Loucy (cell line): ENCODE results near the gene EIF2A.

Experiments
- H2AFZ ChIP-seq: fragments of 200-600 bp; sonication (generic); 2 replicates; pipeline ENCODE4 v1.6.0; 2016; ENCODE audit warnings: antibody characterized with exemption, mild to moderate bottlenecking, low read length, moderate library complexity
- H3F3A ChIP-seq: fragments of 200-600 bp; 2 replicates; pipeline ENCODE4 v1.6.0; 2016; ENCODE audit warnings: antibody characterized with exemption, low read depth, mild to moderate bottlenecking
- H3K27me3 ChIP-seq: fragments of 200-600 bp; sonication (generic); 2 replicates; pipeline ENCODE4 v1.6.1; 2014; ENCODE audit warnings: low read length, mild to moderate bottlenecking; ENCODE audit not compliant: insufficient read depth, poor library complexity, severe bottlenecking
- H3K36me3 ChIP-seq: fragments of 200-600 bp; sonication (generic); 2 replicates; pipeline ENCODE4 v1.6.1; 2016; ENCODE audit warnings: low read length; ENCODE audit not compliant: insufficient read depth
- H3K4me1 ChIP-seq: fragments of 200-600 bp; sonication (generic); 2 replicates; pipeline ENCODE4 v1.5.1; 2014; ENCODE audit warnings: low read length, mild to moderate bottlenecking; ENCODE audit not compliant: insufficient read depth, poor library complexity, severe bottlenecking
- H3K4me2 ChIP-seq: fragments of 200-600 bp; sonication (generic); 2 replicates; pipeline ENCODE4 v1.6.0; 2014; ENCODE audit warnings: antibody characterized with exemption, low read length, low read depth, mild to moderate bottlenecking; ENCODE audit not compliant: poor library complexity, severe bottlenecking
- H3K4me3 ChIP-seq: fragments of 200-600 bp; sonication (generic); 2 replicates; pipeline ENCODE4 v1.5.1; 2014; ENCODE audit warnings: low read length, mild to moderate bottlenecking, mixed read lengths; ENCODE audit not compliant: poor library complexity, severe bottlenecking
- H3K79me2 ChIP-seq: fragments of 200-600 bp; sonication (generic); 2 replicates; pipeline ENCODE4 v1.6.1; 2014; ENCODE audit warnings: low read length; ENCODE audit not compliant: insufficient read depth
- H3K9ac ChIP-seq: fragments of 200-600 bp; sonication (generic); 2 replicates; pipeline ENCODE4 v1.6.0; 2014; ENCODE audit warnings: mild to moderate bottlenecking, low read depth, low read length, moderate library complexity; ENCODE audit not compliant: poor library complexity, severe bottlenecking
- H3K9me2 ChIP-seq: fragments of 200-600 bp; sonication (generic); replicated peaks from 2 replicates; pipeline ENCODE4 v1.6.1; 2016; ENCODE audit warnings: low read depth, low read length, mixed read lengths
- H3K9me3 ChIP-seq: fragments of 200-600 bp; sonication (generic); 2 replicates; pipeline ENCODE4 v1.6.1; 2014; ENCODE audit warnings: mild to moderate bottlenecking, antibody characterized with exemption, low read length, low read depth; ENCODE audit not compliant: insufficient read depth
- H4K20me1 ChIP-seq: fragments of 200-600 bp; sonication (generic); 2 replicates; pipeline ENCODE4 v1.6.0; 2014; ENCODE audit warnings: antibody characterized with exemption, low read length, mild to moderate bottlenecking; ENCODE audit not compliant: insufficient read depth, poor library complexity, severe bottlenecking
- CTCF ChIP-seq: fragments of 200-600 bp; sonication (generic); conservative IDR thresholded peaks from 2 replicates; pipeline ENCODE4 v1.5.1; 2014; ENCODE audit warnings: mild to moderate bottlenecking, antibody characterized with exemption, low read length
- EZH2phosphoT487 ChIP-seq: fragments of 200-600 bp; IDR thresholded peaks from 2 replicates; pipeline ENCODE4 v1.6.1; 2018; ENCODE audit warnings: antibody characterized with exemption, mild to moderate bottlenecking, moderate library complexity, borderline replicate concordance

Gene EIF2A

GRCh38 chr3:150503402-150504099 lies 43.0 kb upstream of the EIF2A start:
- Histone ChIP-seq H4K20me1 (no peaks in the 10 kb centered on the region), H3K4me2 (no peak overlapping the region), H3K4me3 (no peak overlapping the region), H3K9me3 (peaks cover 6% of the 10 kb centered on the region; the same call in 1 of the 2 replicates), H2AFZ (no peak overlapping the region), H3K9me2 (no peaks in the 10 kb centered on the region), H3K4me1 (no peaks in the 10 kb centered on the region), H3K9ac (no peak overlapping the region), H3K36me3 (no peaks in the 10 kb centered on the region), H3K79me2 (no peaks in the 10 kb centered on the region), H3F3A (no peaks in the 10 kb centered on the region), H3K27me3 (no peaks in the 10 kb centered on the region)
- TF ChIP-seq CTCF = peak; percentile 31
- no peak for TF ChIP-seq EZH2phosphoT487

GRCh38 chr3:150504483-150504882 lies 42.1 kb upstream of the EIF2A start:
- H3K4me3 ChIP-seq = no peak overlapping the region
- H3K79me2 ChIP-seq = no peaks in the 10 kb centered on the region
- no peaks in the 10 kb centered on the region for H3F3A ChIP-seq
- no peaks in the 10 kb centered on the region for H3K27me3 ChIP-seq
- no peaks in the 10 kb centered on the region for H3K9me2 ChIP-seq
- TF ChIP-seq EZH2phosphoT487 (no peak), CTCF (no peak)
- no peaks in the 10 kb centered on the region for H3K36me3 ChIP-seq
- H3K4me2 ChIP-seq = no peak overlapping the region
- H4K20me1 ChIP-seq = no peaks in the 10 kb centered on the region
- no peak overlapping the region for H2AFZ ChIP-seq
- peaks cover 6% of the 10 kb centered on the region; the same call in 1 of the 2 replicates for H3K9me3 ChIP-seq
- no peak overlapping the region for H3K9ac ChIP-seq
- H3K4me1 ChIP-seq = no peaks in the 10 kb centered on the region

- no peak overlapping the region for H3K4me2 ChIP-seq
- H3K4me1 ChIP-seq = no peaks in the 10 kb centered on the region
Observed at GRCh38 chr3:150508401-150508800, 38.2 kb upstream of the EIF2A start.

More at GRCh38 chr3:150508401-150508800, 38.2 kb upstream of the EIF2A start:
- Histone ChIP-seq H3K79me2 (no peaks in the 10 kb centered on the region), H3K4me3 (no peak overlapping the region), H3K36me3 (no peaks in the 10 kb centered on the region), H3F3A (no peaks in the 10 kb centered on the region), H4K20me1 (no peaks in the 10 kb centered on the region), H2AFZ (no peak overlapping the region), H3K27me3 (no peaks in the 10 kb centered on the region), H3K9ac (no peak overlapping the region), H3K9me2 (no peaks in the 10 kb centered on the region), H3K9me3 (no peaks in the 10 kb centered on the region)
- TF ChIP-seq CTCF = no peak
- TF ChIP-seq EZH2phosphoT487 = no peak
